ENCODE results near the gene HSPA1A. TPM values are rescaled to one million over a fixed set of nuclear protein-coding genes. Genes with fewer than 3 reads are reported as not detected.

The HSPA1A gene
- total and polyA plus RNA-seq, 9 of the 15 experiments (the other 6 are each of a cell fraction or from before 2014, with no cell fraction given): 2.2 to 273 (median 107) TPM

DNA sequence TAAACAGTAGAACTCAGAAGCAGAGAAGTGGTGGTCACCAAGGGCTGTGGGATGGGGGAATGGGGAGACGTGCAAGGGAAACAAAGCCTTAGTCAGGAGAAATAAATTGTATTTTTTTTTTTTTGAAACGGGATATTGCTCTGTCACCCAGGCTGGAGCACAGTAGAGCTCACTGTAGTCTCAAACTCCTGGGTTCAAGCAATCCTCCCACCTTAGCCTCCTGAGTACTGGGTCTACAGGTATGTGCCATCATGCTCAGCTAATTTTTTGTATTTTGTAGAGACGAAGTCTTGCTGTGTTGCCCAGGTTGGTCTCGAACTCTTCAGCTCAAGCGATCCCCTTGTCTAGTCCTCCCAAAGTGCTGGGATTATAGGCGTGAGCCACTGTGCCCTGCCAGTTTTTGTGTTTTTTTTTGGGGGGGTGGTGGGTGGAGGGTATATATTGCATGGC, 15.6 kb downstream of the HSPA1A start:
- no peak for DNase-seq (ENCODE audit: extremely low read depth in 1 of 4, low spot score in 3 of 4)
- H3K79me2 ChIP-seq (ENCODE audit: control insufficient read depth, insufficient read depth, low read length): peaks cover 62% of the 10 kb centered on the region
- H3K36me3 ChIP-seq (ENCODE audit: control insufficient read depth, insufficient read depth, low read length): peaks cover 28% of the 10 kb centered on the region; the same call in 2 of the 3 replicates
- H3K9me3 ChIP-seq (replicated peaks; ENCODE audit: control insufficient read depth, insufficient read depth, low read depth, low read length): no peaks in the 10 kb centered on the region
- POLR2A ChIA-PET: interaction anchor here (0.6 to 13.1 kb wide), 44 partner anchors 9 to 1007 kb away, joined by 3 to 229 read pairs (median 4); partner anchors contain the start of genes BAG6, C6orf47, CLIC1 and DDAH2
- H3K4me2 ChIP-seq (ENCODE audit: insufficient read depth, low read length): peak overlapping the region; percentile 77
- H3K27ac ChIP-seq (ENCODE audit: extremely low read depth, low read depth, low read length): peak overlapping the region; percentile 66
- no peak for ATAC-seq
- intact Hi-C loops (cut with micrococcal nuclease): loop anchor here (1.0 to 2.0 kb wide), 3 partner anchors 59 to 151 kb away; no protein-coding TSS in a partner anchor
- peaks cover 5% of the 10 kb centered on the region; the same call in 1 of the 2 replicates for H4K20me1 ChIP-seq (replicated peaks; ENCODE audit: control insufficient read depth, insufficient read depth, low read length)
- CTCF ChIA-PET (ENCODE audit: low intra/inter-chr PET ratio): interaction anchor here (1.1 to 2.8 kb wide), 3 partner anchors 35 to 60 kb away, joined by 5 to 24 read pairs (median 10); partner anchors contain the start of gene VARS1
- H2AFZ ChIP-seq (ENCODE audit: low read depth, low read length): no peak overlapping the region
- H3K9me1 ChIP-seq (ENCODE audit: control insufficient read depth, insufficient read depth, low read length): no peaks in the 10 kb centered on the region
- BruUV-seq (replicated peaks): no TSS peak
- peak overlapping the region; percentile 52 for H3K4me3 ChIP-seq
- in situ Hi-C loops (cut with MboI): no loop called here
- no peaks in the 10 kb centered on the region for H3K27me3 ChIP-seq (ENCODE audit: control insufficient read depth in 2 of 2, insufficient read depth in 2 of 2, low read length in 2 of 2)
- peaks cover 30 to 51% of the 10 kb centered on the region in 2 experiments for H3K4me1 ChIP-seq (replicated peaks in 1 of 2; ENCODE audit: control insufficient read depth in 2 of 2, insufficient read depth in 2 of 2, low read length in 2 of 2)
- WGBS (ENCODE audit: insufficient coverage, low coverage, missing lambda C conversion rate): 2% methylated on average over 6 of the region's 6 CpGs
- peak overlapping the region; percentile 70 to 85 for H3K9ac ChIP-seq (ENCODE audit: insufficient read depth in 1 of 2, low read depth in 2 of 2, low read length in 2 of 2)
- no peak for FAIRE-seq
- TF ChIP-seq SOX6 (IDR thresholded peaks at IDR 0.05) (no peak; the same call in 1 of the 2 replicates), PYGO2 (tag; IDR thresholded peaks at IDR 0.05) (0 out of 2 replicates have a peak, but pooled peaks have one; percentile 5), CHD4 (IDR thresholded peaks at IDR 0.05; ENCODE audit: insufficient read depth, insufficient replicate concordance, low read depth, low read length, poor library complexity, severe bottlenecking) (no peak), BRCA1 (IDR thresholded peaks at IDR 0.05) (no peak), BRCA1 (CRISPR knock-in tag; IDR thresholded peaks at IDR 0.05) (no peak), ZNF174 (CRISPR knock-in tag; IDR thresholded peaks at IDR 0.05) (no peak), ZNF780A (CRISPR knock-in tag; IDR thresholded peaks at IDR 0.05) (no peak), HDGF (IDR thresholded peaks at IDR 0.05) (peak; percentile 64; the same call in 1 of the 2 replicates), RBM17 (IDR thresholded peaks at IDR 0.05; ENCODE audit: borderline replicate concordance, low read depth, low read length) (no peak), SPI1 (IDR thresholded peaks at IDR 0.05; ENCODE audit: borderline replicate concordance, low read depth, low read length) (no peak), ZNF77 (CRISPR knock-in tag; IDR thresholded peaks at IDR 0.05) (no peak), TAF7 (tag; IDR thresholded peaks at IDR 0.05) (no peak), RBFOX2 (IDR thresholded peaks at IDR 0.05; ENCODE audit: low read depth, low read length) (peak; percentile 56), WHSC1 (IDR thresholded peaks at IDR 0.05; ENCODE audit: low read length) (no peak), RHOXF2B (CRISPR knock-in tag; conservative IDR thresholded peaks at IDR 0.05) (peak; percentile 72; the same call in 1 of the 2 replicates), NR2F6 (CRISPR knock-in tag; IDR thresholded peaks at IDR 0.05) (no peak), NR4A1 (CRISPR knock-in tag; IDR thresholded peaks at IDR 0.05) (no peak), NR4A1 (tag; IDR thresholded peaks at IDR 0.05) (no peak), ZNF282 (CRISPR knock-in tag; IDR thresholded peaks at IDR 0.05) (no peak), RBM34 (IDR thresholded peaks at IDR 0.05; ENCODE audit: borderline replicate concordance, insufficient read depth, low read length) (no peak)
- TF ChIP-seq, protein P1, sequence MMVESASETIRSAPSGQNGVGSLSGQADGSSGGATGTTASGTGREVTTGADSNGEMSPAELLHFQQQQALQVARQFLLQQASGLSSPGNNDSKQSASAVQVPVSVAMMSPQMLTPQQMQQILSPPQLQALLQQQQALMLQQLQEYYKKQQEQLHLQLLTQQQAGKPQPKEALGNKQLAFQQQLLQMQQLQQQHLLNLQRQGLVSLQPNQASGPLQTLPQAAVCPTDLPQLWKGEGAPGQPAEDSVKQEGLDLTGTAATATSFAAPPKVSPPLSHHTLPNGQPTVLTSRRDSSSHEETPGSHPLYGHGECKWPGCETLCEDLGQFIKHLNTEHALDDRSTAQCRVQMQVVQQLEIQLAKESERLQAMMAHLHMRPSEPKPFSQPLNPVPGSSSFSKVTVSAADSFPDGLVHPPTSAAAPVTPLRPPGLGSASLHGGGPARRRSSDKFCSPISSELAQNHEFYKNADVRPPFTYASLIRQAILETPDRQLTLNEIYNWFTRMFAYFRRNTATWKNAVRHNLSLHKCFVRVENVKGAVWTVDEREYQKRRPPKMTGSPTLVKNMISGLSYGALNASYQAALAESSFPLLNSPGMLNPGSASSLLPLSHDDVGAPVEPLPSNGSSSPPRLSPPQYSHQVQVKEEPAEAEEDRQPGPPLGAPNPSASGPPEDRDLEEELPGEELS (CRISPR knock-in tag; IDR thresholded peaks at IDR 0.05; ENCODE audit: borderline replicate concordance): no peak
- TF ChIP-seq, protein P2, sequence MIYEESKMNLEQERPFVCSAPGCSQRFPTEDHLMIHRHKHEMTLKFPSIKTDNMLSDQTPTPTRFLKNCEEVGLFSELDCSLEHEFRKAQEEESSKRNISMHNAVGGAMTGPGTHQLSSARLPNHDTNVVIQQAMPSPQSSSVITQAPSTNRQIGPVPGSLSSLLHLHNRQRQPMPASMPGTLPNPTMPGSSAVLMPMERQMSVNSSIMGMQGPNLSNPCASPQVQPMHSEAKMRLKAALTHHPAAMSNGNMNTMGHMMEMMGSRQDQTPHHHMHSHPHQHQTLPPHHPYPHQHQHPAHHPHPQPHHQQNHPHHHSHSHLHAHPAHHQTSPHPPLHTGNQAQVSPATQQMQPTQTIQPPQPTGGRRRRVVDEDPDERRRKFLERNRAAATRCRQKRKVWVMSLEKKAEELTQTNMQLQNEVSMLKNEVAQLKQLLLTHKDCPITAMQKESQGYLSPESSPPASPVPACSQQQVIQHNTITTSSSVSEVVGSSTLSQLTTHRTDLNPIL (CRISPR knock-in tag; IDR thresholded peaks at IDR 0.05): no peak
